ENCODE data around the gene MAML3.
A peak's percentile ranks its signal among the peaks of the same experiment; 100 is the strongest.

The MAML3 gene

DNA sequence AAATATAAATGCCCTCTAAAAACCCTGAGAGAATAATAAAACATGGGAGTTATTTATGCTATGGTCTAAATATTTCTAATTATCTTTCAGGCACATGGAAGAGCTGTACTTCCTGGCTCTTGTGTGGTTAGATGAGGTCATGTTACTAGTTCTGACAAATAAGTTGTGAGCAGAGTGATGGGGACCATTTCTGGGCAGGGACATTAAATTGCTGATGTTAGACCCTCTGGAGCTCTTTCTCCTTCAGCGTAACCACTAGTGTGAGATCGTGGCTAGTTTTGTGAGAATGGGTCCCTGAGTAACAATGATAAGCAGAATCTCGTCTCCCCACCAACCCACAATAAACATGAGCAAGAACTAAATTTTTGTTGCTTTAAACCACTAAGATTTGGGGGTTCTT, 108.0 kb downstream of the MAML3 start:
- no peak for DNase-seq (ENCODE audit: low read depth in 2 of 2)

- no peak for DNase-seq (ENCODE audit: low read depth in 2 of 2)
Observed at GRCh38 chr4:140044337-140044902, 109.6 kb downstream of the MAML3 start.

GRCh38 chr4:140042634-140043033, 111.3 kb downstream of the MAML3 start:
- DNase-seq (ENCODE audit: low read depth in 2 of 2): no peak

DNA sequence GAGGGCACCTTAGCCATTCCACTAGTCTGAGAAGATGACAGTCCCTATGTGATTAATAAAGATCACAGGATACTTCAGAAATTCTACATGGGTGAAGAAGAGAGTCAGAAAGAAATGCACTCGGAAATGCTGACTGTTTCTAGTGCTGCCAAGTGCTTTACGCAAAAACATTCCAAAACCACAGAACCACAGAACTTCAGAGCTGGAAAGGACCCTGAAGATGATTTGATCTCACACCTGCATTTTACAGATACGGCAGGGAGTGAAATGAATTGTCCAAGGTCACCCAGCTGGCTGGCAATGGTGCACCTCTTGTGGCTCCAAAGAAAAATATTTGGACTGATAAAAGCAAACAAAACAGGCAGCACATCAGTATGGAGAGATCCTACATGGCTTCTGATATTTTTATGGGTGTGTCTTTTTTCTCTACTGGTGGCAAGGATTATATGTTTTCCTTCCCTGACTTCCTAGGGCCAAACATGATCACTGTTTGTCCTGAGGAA, 115.9 kb downstream of the MAML3 start:
- DNase-seq (ENCODE audit: low read depth in 2 of 2): no peak

- no peak for DNase-seq (ENCODE audit: low read depth in 2 of 2)
Observed at GRCh38 chr4:140037353-140038030, 116.5 kb downstream of the MAML3 start.

DNA sequence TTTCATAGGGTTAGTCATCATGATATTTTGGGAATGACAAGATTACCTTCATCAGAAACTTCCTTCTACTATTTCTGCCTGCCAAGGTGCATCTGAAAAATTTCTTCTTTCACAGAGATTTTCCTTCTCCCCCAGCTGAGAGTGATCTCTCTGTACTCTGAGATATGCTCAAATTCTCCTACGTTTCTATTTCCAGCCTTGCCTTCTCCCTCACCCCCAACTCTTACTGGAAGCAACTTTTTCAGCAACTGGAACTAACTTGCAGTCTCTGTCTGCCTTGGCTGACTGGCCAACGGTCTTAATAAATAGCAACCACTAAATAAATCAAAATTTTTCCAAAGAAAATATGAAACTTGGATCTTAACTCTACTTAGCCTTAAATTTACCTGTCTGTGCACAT, 122.3 kb downstream of the MAML3 start:
- DNase-seq (ENCODE audit: low read depth in 2 of 2): no peak

- no peak for DNase-seq (ENCODE audit: low read depth in 2 of 2)
Observed at GRCh38 chr4:140031061-140031460, 122.9 kb downstream of the MAML3 start.

GRCh38 chr4:140028676-140029517, 125.1 kb downstream of the MAML3 start:
- DNase-seq (ENCODE audit: low read depth in 2 of 2): no peak

GRCh38 chr4:140028101-140028500, 125.9 kb downstream of the MAML3 start:
- DNase-seq (ENCODE audit: low read depth in 2 of 2): no peak

DNA sequence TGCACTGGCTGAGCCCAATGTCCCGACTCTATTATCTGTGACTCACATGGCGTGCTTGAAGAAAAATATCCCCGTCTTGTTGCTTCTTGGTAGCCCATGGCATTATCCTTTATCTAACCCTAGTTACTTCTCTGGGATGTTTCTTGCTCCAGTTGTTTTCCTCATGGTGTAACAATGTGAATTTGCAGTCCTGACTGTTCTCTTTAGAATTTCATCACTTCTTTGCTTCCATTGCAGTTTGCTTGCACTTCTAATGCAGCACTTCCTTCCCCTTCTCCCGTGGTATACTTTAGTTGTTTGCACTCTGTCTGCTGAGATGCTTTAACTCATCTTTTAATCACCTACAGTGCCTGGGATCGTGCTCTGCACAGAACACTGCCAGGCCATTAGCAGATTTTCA, 126.9 kb downstream of the MAML3 start:
- DNase-seq (ENCODE audit: low read depth in 2 of 2): no peak

GRCh38 chr4:140025470-140025869, 128.5 kb downstream of the MAML3 start:
- no peak for DNase-seq (ENCODE audit: low read depth in 2 of 2)

GRCh38 chr4:140020457-140021361, 133.3 kb downstream of the MAML3 start:
- DNase-seq (ENCODE audit: low read depth in 2 of 2): no peak

GRCh38 chr4:140019619-140020347, 134.2 kb downstream of the MAML3 start:
- DNase-seq (ENCODE audit: low read depth in 2 of 2): no peak

GRCh38 chr4:140018931-140019618, 134.9 kb downstream of the MAML3 start:
- DNase-seq (ENCODE audit: low read depth in 2 of 2): no peak

DNA sequence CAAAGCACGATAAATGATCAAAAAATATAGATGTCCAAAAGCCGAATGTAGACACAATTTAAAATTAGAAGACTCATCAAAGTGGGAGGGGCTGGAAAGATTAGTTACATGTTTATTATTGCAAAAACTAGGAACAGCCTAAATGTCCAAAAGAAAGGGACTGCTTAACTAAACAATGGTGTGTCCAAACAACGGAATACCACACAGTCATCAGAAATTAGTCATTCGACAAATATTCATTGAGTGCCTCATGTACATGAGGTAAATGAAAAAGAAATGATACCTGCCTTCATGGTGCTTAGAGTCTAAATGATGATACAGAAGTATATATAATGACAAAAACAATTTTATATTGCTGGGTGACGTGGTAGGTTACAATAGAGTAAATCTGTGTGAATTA, 139.7 kb downstream of the MAML3 start:
- no peak for DNase-seq (ENCODE audit: low read depth in 2 of 2)

DNA sequence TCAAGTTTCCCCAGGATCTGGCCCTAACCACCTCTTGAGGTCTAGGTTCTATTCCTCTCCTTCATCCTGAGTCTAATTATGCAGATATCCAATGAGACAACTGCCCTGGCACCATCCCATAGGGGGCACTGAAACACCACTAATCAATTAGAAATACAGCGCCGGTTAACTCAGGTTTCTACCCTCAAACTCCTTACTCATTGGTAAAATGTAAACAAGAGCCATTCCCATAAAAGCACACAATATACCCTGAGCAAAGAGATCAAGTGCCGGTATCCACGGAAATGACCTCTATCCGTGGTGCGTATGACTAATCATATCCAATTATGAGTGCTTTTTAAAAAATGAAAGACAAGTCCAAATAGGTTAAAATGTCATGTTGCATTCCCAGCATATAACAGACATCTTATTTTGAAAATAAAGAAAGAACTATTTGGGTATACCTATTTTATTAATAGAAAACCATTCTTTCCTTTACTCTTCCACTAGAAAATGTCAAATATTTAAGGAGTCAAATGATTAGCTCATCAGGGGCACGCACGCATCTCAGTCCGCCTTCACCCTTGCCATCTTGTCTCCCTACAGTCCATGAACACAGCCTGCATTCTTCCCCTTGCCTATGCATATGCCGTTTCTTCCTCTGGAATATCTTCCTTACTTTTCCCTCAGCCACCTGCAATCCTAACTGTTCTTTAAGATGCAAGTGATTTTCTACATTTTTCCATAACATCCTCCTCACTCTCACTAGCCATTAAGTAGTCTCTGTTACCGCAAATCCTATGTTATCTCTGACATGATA, 141.1 kb downstream of the MAML3 start:
- DNase-seq (ENCODE audit: low read depth in 2 of 2): peak; percentile 26 to 42

DNA sequence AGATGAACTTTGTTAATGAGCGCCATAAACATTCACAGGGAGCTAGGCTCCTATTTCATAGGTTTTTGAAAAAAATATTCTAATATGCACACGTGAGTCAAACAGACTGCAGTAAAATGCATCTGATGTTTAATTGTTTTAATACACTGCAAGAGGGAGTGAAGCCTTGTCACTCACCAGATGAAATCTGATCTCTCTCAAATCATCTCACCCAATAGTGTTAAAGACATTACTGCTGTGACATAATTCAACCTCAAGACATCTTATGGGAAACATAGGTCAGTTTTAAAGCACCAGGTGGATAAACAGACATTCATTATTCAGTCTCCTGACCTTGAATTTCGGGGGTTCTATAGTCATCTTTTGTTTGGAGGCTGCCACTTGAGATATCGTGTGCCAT, 148.3 kb downstream of the MAML3 start:
- no peak for DNase-seq (ENCODE audit: low read depth in 2 of 2)

DNA sequence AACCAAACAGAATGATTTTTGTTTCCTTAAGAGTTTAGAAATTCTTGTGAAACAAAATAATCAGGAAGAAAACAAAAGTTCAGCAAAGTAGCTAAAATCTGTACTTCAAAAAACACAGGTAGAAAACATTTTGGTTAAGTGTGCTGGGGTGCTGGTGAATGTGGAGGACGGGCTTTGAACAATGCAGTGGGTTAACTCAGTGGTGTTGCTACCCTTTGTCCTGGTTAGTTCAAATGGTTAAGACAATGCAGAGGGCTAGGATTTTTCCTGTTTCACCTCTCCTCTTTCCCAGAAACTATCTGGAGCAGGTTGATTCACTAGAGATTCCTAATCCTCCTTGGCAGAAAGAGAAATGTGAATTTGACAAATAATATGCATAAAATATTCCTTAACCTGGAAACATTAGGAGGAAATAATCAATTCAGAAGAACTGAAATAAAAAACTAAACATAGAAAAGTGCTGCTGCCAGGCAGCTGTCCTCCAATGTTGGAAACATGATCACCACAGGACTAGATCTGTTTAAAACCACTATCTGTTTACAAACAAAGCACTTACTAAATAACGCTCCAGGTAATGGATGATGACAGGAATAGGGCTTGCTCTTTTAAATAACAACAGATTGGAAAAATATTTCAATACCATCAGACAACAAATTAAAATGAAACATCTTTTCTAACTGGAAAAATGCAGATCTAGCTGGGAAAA, 148.9 kb downstream of the MAML3 start:
- no peak for DNase-seq (ENCODE audit: low read depth in 2 of 2)

- no peak for DNase-seq (ENCODE audit: low read depth in 2 of 2)
Observed at GRCh38 chr4:140004549-140004895, 149.5 kb downstream of the MAML3 start.
